Measurements from ENCODE around the gene NCKAP5.

GRCh38 chr2:133360882-133361281 lies 207.4 kb downstream of the NCKAP5 start:
- no peak for TF ChIP-seq NPAS2 (CRISPR knock-in tag; IDR thresholded peaks at IDR 0.05; ENCODE audit: borderline replicate concordance)
- TF ChIP-seq MAZ (IDR thresholded peaks at IDR 0.05; ENCODE audit: borderline replicate concordance, low read depth, low read length) = no peak
- no peak for TF ChIP-seq POLR2A (IDR thresholded peaks at IDR 0.05; ENCODE audit: low read length)
- no peak for TF ChIP-seq POLR2AphosphoS2 (conservative IDR thresholded peaks at IDR 0.05; ENCODE audit: low read length)
- no peak for TF ChIP-seq CBX2 (IDR thresholded peaks at IDR 0.05; ENCODE audit: borderline replicate concordance, low read depth)
- no peak for TF ChIP-seq RFX5 (IDR thresholded peaks at IDR 0.05)

All from A549 (cell line).